ENCODE measurements around the gene IFI44. TPM values are rescaled to one million over a fixed set of nuclear protein-coding genes. Genes with fewer than 3 reads are reported as not detected.

IFI44 gene
- total RNA-seq, 1 donor from 2014 or later, result 19.7 TPM

- DNase-seq (ENCODE audit: low spot score), result no peak
Measured at GRCh38 chr1:78651241-78651640, 1.6 kb downstream of the IFI44 start.

- DNase-seq (ENCODE audit: low spot score), result no peak
Measured at GRCh38 chr1:78652019-78652560, 2.5 kb downstream of the IFI44 start.

GRCh38 chr1:78658901-78659300 lies 9.3 kb downstream of the IFI44 start:
- DNase-seq (ENCODE audit: low spot score), result no peak

- no peak for DNase-seq (ENCODE audit: low spot score)
Measured at GRCh38 chr1:78663923-78664322, 14.3 kb downstream of the IFI44 start.

GRCh38 chr1:78664763-78665162 lies 15.1 kb downstream of the IFI44 start:
- DNase-seq (ENCODE audit: low spot score), result no peak

- no peak for DNase-seq (ENCODE audit: low spot score)
Measured at GRCh38 chr1:78665809-78666208, 16.2 kb downstream of the IFI44 start.

GRCh38 chr1:78667939-78668338 lies 18.3 kb downstream of the IFI44 start:
- no peak for DNase-seq (ENCODE audit: low spot score)

- DNase-seq (ENCODE audit: low spot score), result no peak
Measured at GRCh38 chr1:78668427-78668826, 18.8 kb downstream of the IFI44 start.

GRCh38 chr1:78672428-78672827 lies 22.8 kb downstream of the IFI44 start:
- no peak for DNase-seq (ENCODE audit: low spot score)

- DNase-seq (ENCODE audit: low spot score), result no peak
Measured at GRCh38 chr1:78673120-78673519, 23.5 kb downstream of the IFI44 start.

- DNase-seq (ENCODE audit: low spot score), result peak; percentile 67
Measured at GRCh38 chr1:78676347-78676982, 26.8 kb downstream of the IFI44 start.

- no peak for DNase-seq (ENCODE audit: low spot score)
Measured at GRCh38 chr1:78676993-78677392, 27.4 kb downstream of the IFI44 start.

- no peak for DNase-seq (ENCODE audit: low spot score)
Measured at GRCh38 chr1:78677788-78678187, 28.2 kb downstream of the IFI44 start.

GRCh38 chr1:78678324-78678723 lies 28.7 kb downstream of the IFI44 start:
- no peak for DNase-seq (ENCODE audit: low spot score)

GRCh38 chr1:78681265-78681664 lies 31.6 kb downstream of the IFI44 start:
- DNase-seq (ENCODE audit: low spot score), result no peak

GRCh38 chr1:78682496-78682895 lies 32.9 kb downstream of the IFI44 start:
- DNase-seq (ENCODE audit: low spot score), result no peak

- no peak for DNase-seq (ENCODE audit: low spot score)
Measured at GRCh38 chr1:78683079-78683478, 33.4 kb downstream of the IFI44 start.

GRCh38 chr1:78687315-78687714 lies 37.7 kb downstream of the IFI44 start:
- DNase-seq (ENCODE audit: low spot score), result no peak

- no peak for DNase-seq (ENCODE audit: low spot score)
Measured at GRCh38 chr1:78687914-78688313, 38.3 kb downstream of the IFI44 start.

GRCh38 chr1:78688697-78689096 lies 39.1 kb downstream of the IFI44 start:
- no peak for DNase-seq (ENCODE audit: low spot score)

- no peak for DNase-seq (ENCODE audit: low spot score)
Measured at GRCh38 chr1:78690516-78690915, 40.9 kb downstream of the IFI44 start.

GRCh38 chr1:78691995-78692747 lies 42.5 kb downstream of the IFI44 start:
- no peak for DNase-seq (ENCODE audit: low spot score)

- DNase-seq (ENCODE audit: low spot score), result no peak
Measured at GRCh38 chr1:78699813-78700212, 50.2 kb downstream of the IFI44 start.

All from ureter (tissue), 1 donor.